Upper lobe of left lung (tissue), 4 donors: Measurements from ENCODE around the gene FBXO11.

Source experiments
- EP300 ChIP-seq, 4 donors: sonication (generic); formaldehyde crosslinking; IDR thresholded peaks; one replicate each; pipeline ENCODE4 v1.5.1; 2017; ENCODE audit warnings: antibody characterized with exemption in 4 of 4, control low read depth in 2 of 4
- TF ChIP-seq, protein P1 (sequence below), 6 experiments: fragments of 450-650 bp in 4 of 6; fragments of 200-600 bp in 2 of 6; sonication (generic) in 2 of 6; IDR thresholded peaks; one replicate each; pipeline ENCODE4 v1.5.1; 2016 to 2019; ENCODE audit warnings: antibody characterized with exemption in 6 of 6

DNA sequence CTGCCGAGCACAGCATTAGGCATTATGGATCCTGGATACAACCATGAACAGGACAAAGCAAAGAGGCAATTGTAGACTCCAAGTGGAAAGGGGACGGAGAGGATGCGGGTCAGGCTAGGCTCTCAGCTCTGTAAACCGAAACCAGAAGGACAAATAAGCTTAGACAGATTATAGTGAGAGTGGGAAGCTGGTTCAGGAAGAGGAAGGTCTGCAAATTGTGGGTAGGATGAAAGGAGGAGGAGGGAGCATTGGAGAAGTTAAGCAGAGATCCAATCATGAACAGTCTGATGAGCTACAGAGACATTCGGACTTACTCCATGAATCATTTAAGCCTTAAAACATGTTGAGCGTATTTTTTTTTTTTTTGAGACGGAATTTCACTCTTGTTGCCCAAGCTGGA, 120.3 kb downstream of the FBXO11 start:
- TF ChIP-seq EP300 (IDR thresholded peaks at IDR 0.05) = no peak
- TF ChIP-seq, protein P1, sequence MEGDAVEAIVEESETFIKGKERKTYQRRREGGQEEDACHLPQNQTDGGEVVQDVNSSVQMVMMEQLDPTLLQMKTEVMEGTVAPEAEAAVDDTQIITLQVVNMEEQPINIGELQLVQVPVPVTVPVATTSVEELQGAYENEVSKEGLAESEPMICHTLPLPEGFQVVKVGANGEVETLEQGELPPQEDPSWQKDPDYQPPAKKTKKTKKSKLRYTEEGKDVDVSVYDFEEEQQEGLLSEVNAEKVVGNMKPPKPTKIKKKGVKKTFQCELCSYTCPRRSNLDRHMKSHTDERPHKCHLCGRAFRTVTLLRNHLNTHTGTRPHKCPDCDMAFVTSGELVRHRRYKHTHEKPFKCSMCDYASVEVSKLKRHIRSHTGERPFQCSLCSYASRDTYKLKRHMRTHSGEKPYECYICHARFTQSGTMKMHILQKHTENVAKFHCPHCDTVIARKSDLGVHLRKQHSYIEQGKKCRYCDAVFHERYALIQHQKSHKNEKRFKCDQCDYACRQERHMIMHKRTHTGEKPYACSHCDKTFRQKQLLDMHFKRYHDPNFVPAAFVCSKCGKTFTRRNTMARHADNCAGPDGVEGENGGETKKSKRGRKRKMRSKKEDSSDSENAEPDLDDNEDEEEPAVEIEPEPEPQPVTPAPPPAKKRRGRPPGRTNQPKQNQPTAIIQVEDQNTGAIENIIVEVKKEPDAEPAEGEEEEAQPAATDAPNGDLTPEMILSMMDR (IDR thresholded peaks at IDR 0.05) = no peak
